NCI-H1417 treated with DMSO at 0.1 percent for 48 hours (cell line): ENCODE measurements around the gene UBE3A.

Source experiments
- DNase-seq: peaks from one replicate; lab custom pipeline; 2025; lab: John Stamatoyannopoulos, UW

UBE3A gene

DNA sequence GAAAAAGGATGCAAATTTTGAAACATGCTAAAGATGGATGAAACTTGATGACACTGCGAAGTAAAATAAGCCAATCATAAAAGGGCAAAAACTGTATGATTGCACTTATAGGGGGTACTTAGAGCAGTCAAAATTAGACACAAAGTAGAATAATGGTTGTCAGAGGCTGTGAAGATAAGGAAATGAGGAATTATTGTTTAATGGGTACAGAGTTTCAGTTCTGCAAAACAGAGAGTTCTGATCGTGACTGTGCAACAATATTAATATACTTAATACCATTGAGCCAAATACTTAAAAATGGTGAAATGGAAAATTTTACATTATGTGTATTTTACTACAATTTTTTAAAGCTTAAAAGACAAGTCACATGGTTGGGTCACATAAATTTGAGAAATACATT lies 35.1 kb downstream of the UBE3A start:
- no peak for DNase-seq

DNA sequence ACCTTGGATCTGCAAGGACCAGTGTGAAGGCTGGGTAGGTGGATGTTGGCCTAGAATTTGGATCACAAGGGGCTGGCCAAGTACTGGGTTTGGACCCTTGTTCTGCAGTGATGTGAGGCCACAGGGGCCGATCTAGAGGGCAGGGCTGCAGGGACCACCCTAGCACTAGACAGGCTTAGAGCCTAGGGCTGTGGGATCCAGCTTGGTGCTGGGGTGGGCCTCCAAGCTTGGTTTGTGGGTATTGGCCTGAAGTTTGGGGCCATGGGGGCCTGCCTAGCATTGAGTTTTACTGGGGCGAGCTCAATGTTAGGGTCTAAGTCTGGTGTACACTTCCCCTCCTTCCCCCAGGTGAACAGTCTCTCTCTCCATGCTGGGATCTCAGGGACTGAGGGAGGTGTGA lies 36.5 kb downstream of the UBE3A start:
- DNase-seq, result no peak

DNA sequence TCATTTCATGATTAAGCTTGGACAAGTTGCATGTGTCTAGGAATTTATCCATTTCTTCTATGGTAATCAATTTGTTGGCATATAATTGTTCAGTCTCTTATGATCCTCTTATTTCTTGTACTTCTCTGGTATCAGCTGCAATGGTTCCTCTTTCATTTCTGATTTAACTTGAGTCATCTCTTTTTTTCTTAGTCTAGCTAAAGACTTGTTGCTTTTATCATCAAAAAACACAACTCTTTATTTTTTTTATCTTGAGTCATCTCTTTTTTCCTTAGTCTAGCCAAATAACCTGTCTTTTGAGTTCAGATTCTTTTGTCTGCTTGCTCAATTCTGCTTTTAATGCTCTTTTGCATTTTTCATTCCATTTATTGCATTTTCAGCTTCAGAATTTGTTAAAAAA lies 37.3 kb downstream of the UBE3A start:
- DNase-seq, result no peak

GRCh38 chr15:25397100-25397499 lies 41.7 kb downstream of the UBE3A start:
- no peak for DNase-seq

- DNase-seq, result no peak
These were observed 43.9 kb downstream of the UBE3A start for GRCh38 chr15:25394898-25395297.

DNA sequence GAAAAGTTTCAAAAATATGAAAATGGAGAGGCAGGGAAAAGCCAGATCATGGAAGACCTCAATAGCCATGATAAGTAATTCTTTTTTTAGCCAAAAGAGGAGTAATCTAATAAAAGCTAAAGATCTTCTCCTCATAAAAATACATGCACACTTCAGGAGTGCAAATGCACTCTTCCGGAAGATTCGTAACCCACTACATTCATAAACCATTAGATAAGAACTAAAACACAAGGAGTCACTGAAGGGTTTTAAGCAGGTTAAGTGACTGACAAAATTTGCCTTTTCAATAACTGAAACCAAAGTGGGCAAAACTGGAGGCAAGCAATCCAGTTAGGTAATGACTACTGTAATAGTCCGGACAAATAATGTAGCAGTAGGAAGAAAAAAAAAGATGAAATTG lies 46.0 kb downstream of the UBE3A start:
- no peak for DNase-seq

DNA sequence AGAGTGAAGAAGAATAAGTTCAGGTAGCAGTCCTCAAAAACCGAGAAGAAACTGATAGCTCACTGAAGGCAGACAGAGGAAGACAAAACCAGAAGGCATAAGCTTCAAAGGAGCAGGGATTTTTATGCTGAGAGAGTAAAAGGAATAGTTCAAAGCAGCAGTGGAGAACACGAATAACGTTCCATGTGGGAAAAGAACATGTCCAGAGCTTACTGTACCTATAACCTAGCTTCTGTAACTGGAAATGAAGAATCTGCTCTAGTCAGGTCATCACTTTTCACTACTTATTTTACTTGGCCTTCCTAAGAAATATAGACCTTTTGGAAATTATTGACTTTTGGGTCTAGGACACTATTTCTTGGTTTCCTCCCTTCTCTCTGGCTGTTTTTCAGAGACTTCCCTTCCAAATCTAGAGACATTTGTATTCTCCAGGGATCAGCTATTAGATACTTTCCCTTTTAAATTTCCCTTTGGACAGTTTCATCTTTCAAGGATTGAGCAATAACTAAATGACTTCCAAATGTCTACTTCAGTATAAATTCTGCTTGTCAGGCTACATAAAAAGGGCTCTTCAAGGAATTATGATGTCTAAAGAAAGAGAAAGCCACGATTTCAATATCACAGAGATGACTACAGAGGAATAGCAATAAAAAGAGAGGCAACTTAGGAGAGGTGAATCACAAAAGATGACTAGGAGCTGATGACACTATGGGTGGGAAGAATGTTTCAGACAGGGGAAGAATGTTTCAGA lies 46.7 kb downstream of the UBE3A start:
- no peak for DNase-seq

DNA sequence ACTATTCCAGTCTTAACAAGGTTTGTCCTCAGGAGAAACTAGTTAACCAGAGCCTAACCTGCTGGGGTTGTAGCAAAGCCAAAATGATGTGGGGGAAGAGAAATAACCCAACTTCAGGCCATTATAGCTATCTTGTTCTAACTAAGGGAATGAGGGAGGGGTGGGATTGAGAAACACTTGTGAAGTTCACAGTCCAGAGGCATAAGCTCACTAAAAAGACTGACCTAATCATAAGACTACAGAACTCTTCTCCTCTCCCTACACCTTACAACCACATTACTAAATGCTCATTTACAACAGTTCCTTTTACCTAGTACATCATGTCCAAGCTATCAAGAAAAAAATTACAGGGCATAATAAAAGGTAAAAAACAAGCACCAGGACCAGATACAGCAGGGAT lies 52.8 kb downstream of the UBE3A start:
- DNase-seq, result no peak

- DNase-seq, result no peak
These were observed 57.2 kb downstream of the UBE3A start for GRCh38 chr15:25381579-25381978.

- DNase-seq, result no peak
These were observed 60.3 kb downstream of the UBE3A start for GRCh38 chr15:25378501-25378901.

GRCh38 chr15:25375557-25375956 lies 63.3 kb downstream of the UBE3A start:
- DNase-seq, result no peak

DNA sequence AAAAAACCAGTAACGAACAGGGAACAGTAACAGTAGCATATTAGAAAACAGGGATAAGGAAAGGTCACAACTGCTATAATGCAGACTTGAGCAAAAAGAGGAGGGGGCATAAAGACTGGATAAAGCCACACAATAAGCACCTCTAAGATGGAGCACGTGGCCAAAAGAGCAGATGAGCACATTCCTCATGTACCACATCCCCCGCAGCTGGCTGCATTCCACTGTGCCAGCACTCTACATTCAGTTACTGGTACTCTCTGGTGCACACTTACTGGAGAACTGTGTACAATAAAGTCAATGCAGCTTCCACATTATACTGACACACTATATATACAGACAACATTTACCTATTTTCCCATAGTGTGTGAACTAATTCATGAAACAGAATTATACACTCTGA lies 64.7 kb downstream of the UBE3A start:
- no peak for DNase-seq

DNA sequence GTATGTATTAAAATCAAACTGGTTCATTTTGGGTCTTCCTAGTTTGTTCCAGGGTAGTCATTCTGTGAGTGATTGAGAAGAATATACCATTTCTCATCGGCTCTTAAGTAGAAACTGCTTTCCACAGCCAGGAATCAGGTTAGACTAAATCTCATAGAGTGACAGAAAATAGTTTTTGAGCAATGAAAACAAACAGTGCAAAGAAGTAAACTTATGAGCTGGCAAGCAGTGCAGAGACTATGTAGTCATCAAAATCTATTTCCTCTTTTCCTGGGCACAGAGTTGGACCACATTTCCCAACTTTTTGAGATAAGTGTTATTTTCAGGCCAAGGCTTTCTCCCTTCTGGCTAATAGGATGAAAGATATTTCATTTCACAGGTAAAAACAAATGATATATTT lies 66.5 kb downstream of the UBE3A start:
- DNase-seq, result no peak

- DNase-seq, result no peak
These were observed 70.0 kb downstream of the UBE3A start for GRCh38 chr15:25368850-25369249.

DNA sequence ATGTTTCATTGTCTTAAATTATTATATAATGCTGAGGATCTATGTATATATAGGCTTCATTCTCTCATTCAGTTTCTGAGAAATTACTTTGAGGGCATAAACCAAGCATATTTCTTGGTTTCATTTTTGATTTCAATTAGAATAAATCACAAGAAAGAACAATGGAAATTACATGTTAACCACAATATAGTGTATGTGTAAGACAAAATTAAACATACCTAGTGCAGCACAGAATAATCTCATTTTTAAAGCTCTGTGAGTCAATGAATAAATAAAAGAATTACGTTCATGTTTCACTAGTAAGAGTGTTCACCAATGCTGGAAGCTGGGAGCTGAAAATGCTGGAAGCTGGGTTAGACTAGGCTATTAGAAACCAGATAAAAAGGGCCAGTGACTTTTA lies 72.8 kb downstream of the UBE3A start:
- no peak for DNase-seq

DNA sequence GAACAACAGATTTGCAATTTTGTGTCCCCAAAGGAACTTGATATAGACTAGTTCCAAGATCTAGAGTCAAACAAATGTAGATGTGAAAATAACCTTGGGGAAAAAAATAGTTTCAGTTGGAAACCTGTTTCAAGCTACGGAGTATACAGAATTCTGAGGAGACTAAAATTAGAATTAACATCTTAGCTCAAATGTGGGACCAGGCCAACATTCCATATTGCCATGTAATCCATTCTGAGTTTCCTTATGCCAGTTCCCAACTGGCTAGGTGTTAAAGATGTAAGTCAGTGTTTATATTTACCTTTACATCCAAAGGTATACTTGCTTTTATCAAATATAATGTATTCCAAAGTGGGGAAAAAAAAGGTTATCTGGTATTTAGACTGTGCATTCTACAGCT lies 76.3 kb downstream of the UBE3A start:
- DNase-seq, result no peak

DNA sequence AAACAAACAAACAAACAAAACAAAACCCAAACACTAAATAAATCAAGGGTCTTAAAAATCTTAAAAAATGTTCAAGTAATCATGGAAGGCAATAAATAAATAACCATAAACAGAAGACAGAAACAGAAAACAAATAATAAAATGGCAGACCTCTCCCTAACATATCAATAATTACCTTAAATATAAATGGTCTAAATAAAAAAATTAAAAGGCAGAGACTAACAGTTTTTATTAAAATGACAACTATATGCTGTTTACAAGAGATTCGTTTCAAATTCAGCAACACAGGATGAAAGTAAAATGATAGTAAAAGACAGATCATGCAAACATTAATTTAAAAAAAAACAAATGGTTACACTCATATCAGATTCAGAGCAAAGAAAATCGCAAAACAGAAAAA lies 91.1 kb downstream of the UBE3A start:
- DNase-seq, result no peak

DNA sequence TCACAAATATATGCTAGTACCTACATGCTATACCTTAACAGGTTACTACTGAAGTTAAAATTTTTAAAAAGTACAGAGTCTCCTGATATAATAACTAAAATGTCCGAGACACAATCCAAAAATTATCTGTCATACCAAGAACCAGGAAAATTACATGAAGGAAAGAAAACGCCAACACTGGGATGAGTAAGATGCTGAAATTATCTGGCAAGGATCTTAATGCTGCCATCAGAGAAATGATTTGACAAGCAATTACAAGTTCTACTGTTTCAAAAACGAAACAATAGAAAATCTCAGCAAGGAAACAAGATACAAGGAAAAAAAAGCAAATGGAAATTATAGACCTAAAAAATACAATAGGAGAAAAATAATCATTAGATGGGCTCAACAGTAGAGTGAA lies 92.5 kb downstream of the UBE3A start:
- no peak for DNase-seq

- DNase-seq, result no peak
These were observed 92.9 kb downstream of the UBE3A start for GRCh38 chr15:25345943-25346342.

DNA sequence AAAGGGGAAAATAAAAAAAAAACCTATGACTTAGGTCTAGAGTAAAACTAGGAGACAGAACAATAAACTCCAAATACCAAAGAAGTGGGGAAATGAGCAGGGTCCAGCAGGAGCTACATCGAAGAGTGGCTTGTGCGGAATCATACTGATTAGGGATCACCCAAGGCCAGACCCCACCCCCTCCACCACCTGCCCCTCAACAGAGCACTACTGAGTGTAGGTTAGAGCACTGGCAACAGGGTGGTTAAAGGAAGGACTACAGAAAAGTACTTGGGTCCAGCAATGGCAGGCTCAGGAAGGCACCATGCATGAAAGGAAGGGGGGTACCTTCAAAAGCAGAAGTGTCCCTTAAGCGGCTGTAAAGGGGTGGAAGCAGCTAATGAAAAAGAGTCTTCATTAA lies 96.2 kb downstream of the UBE3A start:
- no peak for DNase-seq

GRCh38 chr15:25339431-25339830 lies 99.4 kb downstream of the UBE3A start:
- no peak for DNase-seq

DNA sequence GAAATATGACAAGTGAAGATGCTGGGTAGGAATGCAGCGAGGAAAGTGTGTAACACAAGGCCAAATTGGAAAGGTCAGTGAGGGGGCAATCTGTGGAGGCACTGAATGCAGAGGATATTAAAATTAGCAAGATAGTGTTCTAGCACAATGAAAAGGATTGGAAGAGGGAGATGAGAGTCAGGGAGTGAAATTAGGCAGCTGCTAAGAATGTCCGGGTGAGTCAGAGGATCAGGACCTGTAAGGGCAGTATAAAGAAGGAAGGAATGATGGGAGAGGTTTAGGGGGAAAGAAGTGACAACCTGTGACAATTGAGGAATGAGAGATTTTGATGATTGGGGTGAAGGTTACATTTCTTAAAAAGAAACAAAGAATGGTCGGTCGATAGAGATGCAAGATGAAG lies 103.5 kb downstream of the UBE3A start:
- no peak for DNase-seq

DNA sequence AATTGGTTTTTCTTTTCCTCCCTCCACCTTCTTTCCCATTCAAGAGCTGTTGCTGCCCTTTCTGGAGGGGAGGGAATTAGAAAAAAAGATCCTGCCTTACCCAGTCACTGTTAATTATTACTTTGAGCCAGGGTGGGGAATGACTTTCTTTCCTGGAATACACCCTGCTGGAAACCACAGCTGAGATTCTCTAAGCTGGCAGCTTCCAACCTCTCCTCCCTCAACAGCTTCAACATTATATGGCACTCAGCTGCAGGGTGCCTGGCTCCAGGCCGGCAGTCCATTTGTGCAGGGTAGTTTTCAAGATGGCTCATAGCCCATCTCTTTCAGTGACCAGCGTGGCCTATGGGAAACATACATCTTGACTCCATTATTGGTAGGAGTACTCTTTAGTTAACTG lies 105.8 kb downstream of the UBE3A start:
- DNase-seq, result no peak

GRCh38 chr15:25332306-25332705 lies 106.5 kb downstream of the UBE3A start:
- no peak for DNase-seq

DNA sequence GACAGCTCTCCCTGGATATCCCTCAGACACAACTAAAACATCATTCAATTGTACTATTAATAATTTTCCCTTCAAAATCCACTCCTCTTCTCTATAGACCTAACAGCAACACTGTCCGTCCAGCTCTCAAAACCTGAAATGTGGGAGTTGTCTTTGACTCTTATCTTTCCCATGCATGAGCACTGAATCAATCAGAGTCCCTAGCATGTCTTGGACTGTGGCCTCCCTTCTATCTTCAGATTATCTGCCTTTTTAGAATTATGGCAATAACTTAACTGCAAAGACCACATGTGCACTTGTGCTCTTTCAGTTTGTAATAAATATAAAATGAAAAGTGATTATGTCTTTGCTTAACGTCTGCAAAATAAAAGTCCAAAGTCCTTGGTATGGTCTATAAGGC lies 107.0 kb downstream of the UBE3A start:
- DNase-seq, result no peak
